Measurements from ENCODE around the gene GABRB1. TPM values are rescaled to one million over a fixed set of nuclear protein-coding genes. Genes with fewer than 3 reads are reported as not detected.

GABRB1 gene
- total and polyA plus RNA-seq, 8 donors = 0.16 TPM; not detected in 7

DNA sequence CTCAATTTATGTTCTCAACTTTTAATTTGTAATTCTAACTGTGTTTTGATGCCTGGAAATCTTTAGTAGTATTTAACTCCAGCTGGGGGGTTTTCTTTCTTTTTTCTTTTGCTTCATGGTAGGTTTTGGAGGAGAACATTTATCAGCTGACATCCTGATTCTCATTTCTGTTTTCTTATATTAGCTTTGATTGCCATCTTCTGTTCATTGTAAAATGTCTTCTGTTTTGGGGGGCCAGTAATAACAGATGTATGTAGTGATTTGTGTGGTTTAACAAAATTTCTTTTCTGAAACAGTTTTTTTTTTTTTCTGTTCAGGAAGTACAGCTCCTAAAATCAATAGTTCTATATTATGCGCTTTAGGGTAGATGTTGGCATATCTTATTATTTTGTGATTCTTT, 182.2 kb downstream of the GABRB1 start:
- intact Hi-C loops (cut with DNase I) = no loop called here
- DNase-seq = no peak

DNA sequence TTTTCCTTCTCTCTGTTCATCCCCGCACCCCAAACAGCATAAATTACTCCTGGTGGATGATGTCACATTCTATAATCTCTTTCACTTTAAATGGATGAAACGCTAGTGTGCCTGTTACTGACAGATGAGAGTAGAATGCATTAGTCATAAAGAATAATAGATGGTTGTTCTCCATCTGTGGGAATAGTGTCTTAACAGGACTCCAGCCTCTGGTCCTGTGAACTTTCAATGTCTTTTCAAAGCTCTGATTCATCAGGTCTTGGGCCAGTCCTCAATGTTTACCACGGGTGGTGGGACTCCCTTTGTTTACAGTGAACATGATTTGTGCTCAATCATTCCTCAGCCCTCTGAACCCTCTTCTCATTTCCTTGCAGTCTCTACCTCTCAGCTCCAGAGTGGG, 182.6 kb downstream of the GABRB1 start:
- FAIRE-seq (no peak), ATAC-seq (no peak), DNase-seq (no peak)
- intact Hi-C loops (cut with DNase I) = no loop called here
- no peak overlapping the region for H3K27ac ChIP-seq
- no peaks in the 10 kb centered on the region for H3K4me1 ChIP-seq
- no peaks in the 10 kb centered on the region for H3K9me3 ChIP-seq
- H3K4me3 ChIP-seq = no peak overlapping the region
- WGBS, 2 donors = 11 to 19% methylated on average over 3 of the region's 3 CpGs
- TF ChIP-seq, protein P1, sequence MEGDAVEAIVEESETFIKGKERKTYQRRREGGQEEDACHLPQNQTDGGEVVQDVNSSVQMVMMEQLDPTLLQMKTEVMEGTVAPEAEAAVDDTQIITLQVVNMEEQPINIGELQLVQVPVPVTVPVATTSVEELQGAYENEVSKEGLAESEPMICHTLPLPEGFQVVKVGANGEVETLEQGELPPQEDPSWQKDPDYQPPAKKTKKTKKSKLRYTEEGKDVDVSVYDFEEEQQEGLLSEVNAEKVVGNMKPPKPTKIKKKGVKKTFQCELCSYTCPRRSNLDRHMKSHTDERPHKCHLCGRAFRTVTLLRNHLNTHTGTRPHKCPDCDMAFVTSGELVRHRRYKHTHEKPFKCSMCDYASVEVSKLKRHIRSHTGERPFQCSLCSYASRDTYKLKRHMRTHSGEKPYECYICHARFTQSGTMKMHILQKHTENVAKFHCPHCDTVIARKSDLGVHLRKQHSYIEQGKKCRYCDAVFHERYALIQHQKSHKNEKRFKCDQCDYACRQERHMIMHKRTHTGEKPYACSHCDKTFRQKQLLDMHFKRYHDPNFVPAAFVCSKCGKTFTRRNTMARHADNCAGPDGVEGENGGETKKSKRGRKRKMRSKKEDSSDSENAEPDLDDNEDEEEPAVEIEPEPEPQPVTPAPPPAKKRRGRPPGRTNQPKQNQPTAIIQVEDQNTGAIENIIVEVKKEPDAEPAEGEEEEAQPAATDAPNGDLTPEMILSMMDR (IDR thresholded peaks at IDR 0.05) = no peak
- H3K27me3 ChIP-seq = no peaks in the 10 kb centered on the region
- no peaks in the 10 kb centered on the region for H3K36me3 ChIP-seq

More for the DNA sequence above, 182.2 kb downstream of the GABRB1 start:
- Histone ChIP-seq H3K27ac (no peak overlapping the region), H3K27me3 (no peaks in the 10 kb centered on the region), H3K4me3 (no peak overlapping the region), H3K36me3 (no peaks in the 10 kb centered on the region), H3K4me1 (no peaks in the 10 kb centered on the region), H3K9me3 (no peaks in the 10 kb centered on the region)
- no peak for FAIRE-seq
- no peak for ATAC-seq
- TF ChIP-seq, protein P1 (IDR thresholded peaks at IDR 0.05) = no peak
- 30 to 44% methylated on average over 1 of the region's 1 CpG for WGBS, 2 donors

DNA sequence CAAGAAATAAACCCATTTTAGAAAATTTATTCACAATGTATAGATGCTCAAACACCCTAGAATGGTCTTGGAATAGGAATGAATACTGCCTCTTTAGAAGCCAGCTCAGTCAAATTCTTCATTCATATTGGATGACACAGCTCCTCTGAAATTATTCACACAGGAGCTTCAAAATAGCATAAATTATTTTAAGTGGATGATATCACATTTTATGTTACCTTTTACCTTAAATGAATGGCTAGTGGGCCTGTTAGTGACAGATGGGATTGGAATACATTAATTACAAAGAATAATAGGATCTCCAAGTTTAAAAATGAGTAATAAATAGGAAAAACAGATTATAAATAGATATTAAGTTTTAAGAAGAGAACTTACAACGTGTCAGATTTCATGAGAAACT, 184.4 kb downstream of the GABRB1 start:
- H3K4me3 ChIP-seq = no peak overlapping the region
- no peak overlapping the region for H3K27ac ChIP-seq
- ATAC-seq (no peak), FAIRE-seq (no peak), DNase-seq (no peak)
- H3K27me3 ChIP-seq = no peaks in the 10 kb centered on the region
- TF ChIP-seq, protein P1 (IDR thresholded peaks at IDR 0.05) = no peak
- H3K4me1 ChIP-seq = no peaks in the 10 kb centered on the region
- no peaks in the 10 kb centered on the region for H3K9me3 ChIP-seq
- intact Hi-C loops (cut with DNase I) = no loop called here
- WGBS, 2 donors = 27 to 30% methylated on average over 1 of the region's 1 CpG
- no peaks in the 10 kb centered on the region for H3K36me3 ChIP-seq

DNA sequence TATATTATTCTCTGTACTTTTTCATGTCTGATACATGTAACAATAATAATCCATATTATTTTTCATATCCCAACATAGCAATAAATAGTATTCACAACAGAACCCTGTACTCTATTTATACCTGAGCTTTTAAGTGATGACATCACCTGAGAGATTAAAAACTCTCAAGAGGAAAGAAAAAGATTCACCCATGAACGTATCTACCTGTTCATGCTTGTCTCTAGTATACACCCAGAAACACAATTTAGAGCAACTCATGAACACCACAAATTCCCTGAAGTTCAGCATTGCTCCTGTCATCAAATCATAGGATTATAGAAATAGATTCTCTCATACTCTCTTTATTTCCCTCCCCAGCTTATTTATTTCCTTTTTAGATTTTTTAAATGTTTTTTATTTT, 185.9 kb downstream of the GABRB1 start:
- DNase-seq = no peak
- Histone ChIP-seq H3K27ac (no peak overlapping the region), H3K9me3 (no peaks in the 10 kb centered on the region), H3K27me3 (no peaks in the 10 kb centered on the region), H3K4me1 (no peaks in the 10 kb centered on the region), H3K36me3 (no peaks in the 10 kb centered on the region), H3K4me3 (no peak overlapping the region)
- 35 to 45% methylated on average over 1 of the region's 1 CpG for whole genome bisulfite sequencing, 2 donors
- no peak for ATAC-seq
- TF ChIP-seq, protein P1 (IDR thresholded peaks at IDR 0.05) = no peak
- no peak for FAIRE-seq
- intact Hi-C loops (cut with DNase I) = no loop called here

DNA sequence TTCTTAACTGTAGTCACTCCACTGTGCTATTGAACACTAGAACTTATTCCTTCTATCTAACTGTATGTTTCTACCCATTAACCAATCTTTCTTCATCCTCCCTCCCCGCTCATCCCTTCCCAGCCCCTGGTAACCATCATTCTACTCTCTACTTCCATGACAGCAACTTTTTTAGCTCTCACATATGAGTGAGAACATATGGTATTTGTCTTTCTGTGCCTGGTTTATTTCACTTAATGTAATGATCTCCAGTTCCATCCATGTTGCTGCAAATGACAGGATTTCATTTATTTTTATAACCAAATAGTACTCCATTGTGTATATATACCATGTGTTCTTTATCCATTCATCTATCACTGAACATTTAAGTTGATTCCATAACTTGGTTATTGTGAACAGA, 186.5 kb downstream of the GABRB1 start:
- intact Hi-C loops (cut with DNase I) = no loop called here
- Histone ChIP-seq H3K36me3 (no peaks in the 10 kb centered on the region), H3K4me3 (no peak overlapping the region), H3K27ac (no peak overlapping the region), H3K4me1 (no peaks in the 10 kb centered on the region), H3K9me3 (no peaks in the 10 kb centered on the region), H3K27me3 (no peaks in the 10 kb centered on the region)
- FAIRE-seq (no peak), DNase-seq (no peak), ATAC-seq (no peak)
- TF ChIP-seq, protein P1 (IDR thresholded peaks at IDR 0.05) = no peak
- WGBS, 2 donors = 59 to 64% methylated on average over 1 of the region's 1 CpG
